ENCODE measurements around the gene GOLGB1.
"Not testable (repeated sequence)": the region's sequence is repeated elsewhere in the genome, so short reads cannot be mapped to it uniquely, and the experiment has no call there.

GOLGB1 gene, protein sequence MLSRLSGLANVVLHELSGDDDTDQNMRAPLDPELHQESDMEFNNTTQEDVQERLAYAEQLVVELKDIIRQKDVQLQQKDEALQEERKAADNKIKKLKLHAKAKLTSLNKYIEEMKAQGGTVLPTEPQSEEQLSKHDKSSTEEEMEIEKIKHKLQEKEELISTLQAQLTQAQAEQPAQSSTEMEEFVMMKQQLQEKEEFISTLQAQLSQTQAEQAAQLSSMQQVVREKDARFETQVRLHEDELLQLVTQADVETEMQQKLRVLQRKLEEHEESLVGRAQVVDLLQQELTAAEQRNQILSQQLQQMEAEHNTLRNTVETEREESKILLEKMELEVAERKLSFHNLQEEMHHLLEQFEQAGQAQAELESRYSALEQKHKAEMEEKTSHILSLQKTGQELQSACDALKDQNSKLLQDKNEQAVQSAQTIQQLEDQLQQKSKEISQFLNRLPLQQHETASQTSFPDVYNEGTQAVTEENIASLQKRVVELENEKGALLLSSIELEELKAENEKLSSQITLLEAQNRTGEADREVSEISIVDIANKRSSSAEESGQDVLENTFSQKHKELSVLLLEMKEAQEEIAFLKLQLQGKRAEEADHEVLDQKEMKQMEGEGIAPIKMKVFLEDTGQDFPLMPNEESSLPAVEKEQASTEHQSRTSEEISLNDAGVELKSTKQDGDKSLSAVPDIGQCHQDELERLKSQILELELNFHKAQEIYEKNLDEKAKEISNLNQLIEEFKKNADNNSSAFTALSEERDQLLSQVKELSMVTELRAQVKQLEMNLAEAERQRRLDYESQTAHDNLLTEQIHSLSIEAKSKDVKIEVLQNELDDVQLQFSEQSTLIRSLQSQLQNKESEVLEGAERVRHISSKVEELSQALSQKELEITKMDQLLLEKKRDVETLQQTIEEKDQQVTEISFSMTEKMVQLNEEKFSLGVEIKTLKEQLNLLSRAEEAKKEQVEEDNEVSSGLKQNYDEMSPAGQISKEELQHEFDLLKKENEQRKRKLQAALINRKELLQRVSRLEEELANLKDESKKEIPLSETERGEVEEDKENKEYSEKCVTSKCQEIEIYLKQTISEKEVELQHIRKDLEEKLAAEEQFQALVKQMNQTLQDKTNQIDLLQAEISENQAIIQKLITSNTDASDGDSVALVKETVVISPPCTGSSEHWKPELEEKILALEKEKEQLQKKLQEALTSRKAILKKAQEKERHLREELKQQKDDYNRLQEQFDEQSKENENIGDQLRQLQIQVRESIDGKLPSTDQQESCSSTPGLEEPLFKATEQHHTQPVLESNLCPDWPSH (N-terminal part only)

DNA sequence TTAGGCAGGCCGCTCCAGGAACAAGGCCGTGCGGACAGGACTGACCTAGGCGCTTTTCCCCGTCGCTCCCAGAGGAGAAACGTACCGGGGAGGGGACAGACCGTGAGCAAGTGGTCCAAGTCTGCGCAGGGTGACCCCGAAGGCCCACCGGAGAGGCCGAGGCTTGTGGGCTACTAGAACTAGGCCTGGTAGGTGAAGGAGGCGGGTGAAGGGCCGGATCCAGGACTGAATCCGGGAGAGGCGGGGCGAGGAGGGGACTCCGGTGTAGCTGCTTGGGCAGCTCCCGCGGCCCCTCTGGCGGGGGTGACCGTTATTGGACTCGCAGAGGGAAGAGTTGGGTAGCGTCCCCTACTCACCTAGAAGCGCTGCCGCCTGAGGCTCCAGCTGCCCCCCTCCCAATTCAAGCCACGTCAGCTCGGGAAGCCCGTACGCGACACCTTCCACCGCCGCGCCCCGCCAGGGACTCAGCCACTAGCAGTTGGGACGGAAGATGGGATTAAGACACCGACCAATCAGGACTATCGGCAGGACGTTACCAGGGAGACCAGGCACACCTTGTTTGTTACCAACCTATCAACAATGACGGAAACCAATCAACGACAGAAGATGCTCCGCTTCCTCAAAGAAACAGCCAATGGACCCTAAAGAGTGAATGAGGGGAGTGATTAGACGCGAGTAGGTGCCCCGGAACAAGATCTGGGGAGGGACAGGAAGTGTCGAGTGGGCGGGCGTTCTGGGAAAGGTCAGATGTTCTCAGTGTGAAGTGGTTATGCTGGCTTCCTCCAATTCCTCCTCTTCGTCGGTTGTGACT, at the start of gene GOLGB1:
GOLGB1 (minus strand) TSS at position 466 of the 811 bp plus-strand sequence. CDS start 18,770 bp downstream, outside the sequence.
- peak; percentile 95 for FAIRE-seq

DNA sequence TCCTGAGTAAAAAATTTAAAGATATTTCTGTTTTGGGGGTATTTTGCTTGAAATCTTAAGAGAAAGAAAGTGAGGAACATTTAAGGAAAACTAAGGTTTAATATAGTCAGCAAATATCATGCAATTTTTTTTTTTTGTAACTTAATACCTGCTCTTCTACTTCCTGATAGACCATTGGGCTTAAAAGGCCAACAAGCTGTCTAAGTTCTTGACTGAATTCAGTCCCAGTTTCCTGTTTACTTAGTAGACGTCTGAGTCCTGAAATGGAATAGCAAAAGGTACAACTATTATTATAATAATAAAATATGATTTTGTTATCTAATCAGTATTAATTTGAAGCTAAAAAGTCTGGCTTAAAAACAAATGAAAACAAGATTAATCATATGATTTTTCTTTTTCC, 47.4 kb upstream of the GOLGB1 start:
- peak; percentile 41 for FAIRE-seq

DNA sequence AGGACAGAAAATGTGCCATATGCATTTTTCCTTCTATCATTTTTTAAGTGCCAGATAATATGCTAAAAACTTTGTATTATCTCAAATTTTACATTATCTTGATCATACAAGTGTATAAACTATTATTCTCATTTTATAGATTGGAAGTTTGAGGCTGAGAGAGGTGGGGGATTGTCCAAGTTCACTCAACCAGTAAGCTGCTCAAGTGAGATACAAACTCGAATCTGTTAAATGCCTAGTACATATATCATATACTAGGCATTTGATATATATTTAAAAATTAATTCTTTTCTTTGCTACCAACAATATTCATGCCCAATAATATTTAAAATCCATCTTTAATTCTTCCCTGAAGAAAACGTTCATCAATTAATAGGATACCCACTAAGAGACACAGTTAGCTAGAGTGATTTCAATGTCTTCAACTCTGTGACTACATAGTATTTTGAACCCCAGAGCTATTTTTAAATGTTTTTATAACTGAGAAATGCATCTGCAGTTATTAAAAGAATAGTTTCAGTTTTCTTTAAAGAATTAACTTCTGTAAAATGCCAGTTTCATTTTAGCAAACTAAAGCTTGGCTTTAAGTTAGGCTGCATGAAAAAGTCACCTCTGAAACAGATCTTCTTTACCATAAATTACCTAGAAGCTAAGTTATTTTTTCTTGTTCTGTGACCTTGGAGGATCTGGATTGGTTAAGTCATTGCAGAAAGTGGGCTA, 44.9 kb upstream of the GOLGB1 start:
- no peak for FAIRE-seq

DNA sequence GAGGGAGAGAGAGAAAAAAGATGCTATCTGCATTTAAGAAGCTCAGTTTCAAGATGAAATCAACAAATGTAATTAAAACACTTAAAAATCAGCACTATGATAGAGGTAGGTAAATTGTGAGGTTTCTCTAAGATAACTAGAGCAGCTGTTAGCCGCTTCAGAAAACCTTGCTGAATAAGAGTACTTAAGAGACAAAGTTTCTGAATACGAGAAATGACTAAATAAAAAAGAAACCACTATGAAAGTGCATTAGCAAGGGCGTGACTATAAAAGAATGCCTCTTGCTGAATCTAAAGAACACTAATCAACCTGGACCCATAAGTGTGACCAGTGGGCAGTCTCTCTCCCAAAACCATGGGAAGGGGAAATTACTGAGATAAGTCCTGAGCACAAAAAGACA, 43.5 kb upstream of the GOLGB1 start:
- FAIRE-seq = no peak

DNA sequence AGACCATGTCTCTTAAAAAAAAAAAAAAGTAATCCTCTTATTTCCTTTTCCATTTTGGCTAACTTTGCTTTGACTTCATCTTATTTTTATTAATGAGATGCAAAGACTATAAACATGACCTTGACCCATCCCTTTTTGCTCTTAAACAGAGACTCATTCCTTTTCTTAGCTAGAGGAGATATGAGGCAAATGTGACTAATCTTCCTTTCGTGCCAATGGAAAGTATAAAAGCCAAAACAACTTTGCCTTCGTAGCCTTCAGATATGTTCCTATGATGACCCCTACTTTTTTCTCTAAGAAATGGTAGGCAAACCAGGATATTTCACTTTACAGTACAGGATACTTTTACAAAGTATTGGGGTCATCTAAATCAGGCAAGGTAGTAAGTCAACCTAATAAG, 36.9 kb upstream of the GOLGB1 start:
- no peak for FAIRE-seq

DNA sequence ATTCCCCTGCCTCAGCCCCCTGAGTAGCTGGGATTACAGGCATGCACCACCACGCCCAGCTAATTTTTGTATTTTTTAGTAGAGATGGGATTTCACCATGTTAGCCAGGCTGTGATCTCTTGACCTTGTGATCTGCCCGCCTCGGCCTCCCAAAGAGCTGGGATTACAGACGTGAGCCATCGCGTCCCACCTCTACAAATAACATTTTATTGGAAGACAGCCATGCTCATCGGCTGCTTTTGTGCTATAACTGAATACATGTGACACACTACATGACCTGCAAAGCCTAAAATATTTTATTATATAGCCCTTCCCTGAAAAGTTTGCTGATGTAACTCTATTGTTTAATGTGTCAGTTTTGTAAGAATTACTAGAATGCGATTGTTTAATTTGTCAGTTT, 33.2 kb upstream of the GOLGB1 start:
- FAIRE-seq = not testable (repeated sequence)

DNA sequence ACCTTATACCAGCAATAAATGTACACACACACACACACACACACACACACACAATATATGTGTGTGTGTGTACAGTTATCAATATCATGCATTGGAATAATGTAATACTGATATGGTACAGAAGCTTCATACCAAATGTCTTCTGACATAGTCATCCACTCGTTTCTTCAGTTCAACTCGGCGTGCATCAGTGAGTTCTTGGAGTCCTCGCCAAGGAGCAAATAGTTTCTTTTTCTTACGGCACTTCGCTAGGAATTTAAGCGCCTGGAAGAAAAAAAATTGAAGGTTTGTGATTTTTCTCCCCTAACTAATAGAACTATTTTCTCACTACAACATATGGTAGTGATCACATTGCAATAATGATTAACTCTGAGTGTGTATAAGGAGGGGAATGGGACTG, 32.1 kb upstream of the GOLGB1 start:
- no peak for FAIRE-seq

DNA sequence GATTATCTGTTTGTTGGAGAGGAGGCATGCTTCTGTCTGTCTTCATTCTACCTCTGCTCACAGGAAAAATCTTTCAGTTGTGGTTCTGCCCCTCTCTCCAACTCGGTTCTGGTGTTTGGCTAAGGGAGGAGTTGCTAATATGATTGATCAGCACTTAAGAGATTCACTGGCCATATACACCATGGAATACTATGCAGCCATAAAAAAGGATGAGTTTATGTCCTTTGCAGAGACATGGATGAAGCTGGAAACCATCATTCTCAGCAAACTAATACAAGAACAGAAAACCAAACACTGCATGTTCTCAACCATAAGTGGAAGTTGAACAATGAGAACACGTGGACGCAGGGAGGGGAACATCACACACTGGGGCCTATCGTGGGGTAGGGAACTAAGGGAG, 25.6 kb upstream of the GOLGB1 start:
- not testable (repeated sequence) for FAIRE-seq

DNA sequence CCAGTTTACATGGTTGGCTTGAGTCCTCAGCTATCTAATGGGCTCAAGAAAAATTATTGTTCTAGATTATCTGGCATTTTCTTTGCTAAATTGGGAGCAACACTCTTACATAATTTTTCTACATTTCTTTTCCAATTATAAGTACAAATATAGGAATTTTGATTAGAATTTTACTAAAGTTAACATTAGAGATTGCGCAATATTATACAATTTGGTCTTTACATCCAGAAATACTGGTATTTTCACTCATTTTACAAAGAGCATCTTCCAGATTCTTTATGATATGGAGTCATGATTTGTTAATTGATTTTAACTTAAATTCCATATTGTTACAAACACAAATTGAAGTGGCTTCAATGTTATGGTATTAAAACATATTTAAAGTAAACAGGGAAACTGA, 19.7 kb upstream of the GOLGB1 start:
- no peak for FAIRE-seq

DNA sequence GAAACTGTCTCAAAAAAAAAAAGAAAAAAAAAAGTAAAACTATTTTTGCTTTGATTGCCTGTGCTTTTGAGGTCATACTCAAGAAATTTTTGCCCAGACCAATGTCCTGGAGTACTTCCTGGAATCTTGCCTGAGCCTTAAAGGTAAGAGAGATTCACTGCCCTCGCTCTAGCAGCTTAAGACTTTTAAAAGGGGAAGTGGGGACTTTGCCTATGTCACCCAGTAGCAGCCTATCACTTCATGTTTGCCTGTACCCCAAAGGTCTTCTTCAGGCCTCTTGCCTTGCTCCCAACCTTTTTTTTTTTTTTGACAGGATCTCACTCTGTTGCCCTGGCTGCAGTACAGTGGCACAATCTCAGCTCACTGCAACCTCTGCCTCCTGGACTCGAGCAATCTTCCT, 18.9 kb upstream of the GOLGB1 start:
- no peak for FAIRE-seq

DNA sequence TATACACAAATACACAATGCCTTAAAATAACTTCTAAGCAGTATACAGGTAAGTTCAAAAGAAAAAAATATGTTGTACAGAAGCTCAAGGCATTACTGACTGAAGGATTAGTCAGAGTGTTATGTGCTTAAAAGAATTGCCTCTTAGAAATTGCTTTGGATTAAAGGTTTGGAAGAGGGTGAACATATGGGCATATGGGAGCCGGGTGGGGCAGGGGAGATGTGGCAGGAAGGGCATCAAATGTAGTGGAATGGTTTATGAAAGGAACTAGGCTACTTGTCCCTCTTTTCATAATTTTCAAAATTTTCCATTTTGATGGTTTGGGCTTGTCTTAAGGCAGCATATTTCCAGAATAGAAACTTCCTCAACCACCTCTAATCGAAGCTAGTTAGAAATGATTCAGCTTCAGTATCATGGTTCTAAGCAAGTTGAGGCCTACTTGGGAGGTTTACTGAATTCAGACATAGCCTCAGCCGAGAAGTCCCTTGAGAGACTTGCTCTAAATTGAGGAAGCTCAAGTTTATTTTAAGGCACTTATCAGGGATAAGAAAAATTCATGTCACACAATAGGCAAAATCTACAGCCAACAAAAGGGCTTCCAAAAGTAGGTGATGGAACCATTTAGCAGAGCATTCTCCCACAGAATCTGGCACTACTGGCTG, 10.1 kb upstream of the GOLGB1 start:
- FAIRE-seq = no peak

DNA sequence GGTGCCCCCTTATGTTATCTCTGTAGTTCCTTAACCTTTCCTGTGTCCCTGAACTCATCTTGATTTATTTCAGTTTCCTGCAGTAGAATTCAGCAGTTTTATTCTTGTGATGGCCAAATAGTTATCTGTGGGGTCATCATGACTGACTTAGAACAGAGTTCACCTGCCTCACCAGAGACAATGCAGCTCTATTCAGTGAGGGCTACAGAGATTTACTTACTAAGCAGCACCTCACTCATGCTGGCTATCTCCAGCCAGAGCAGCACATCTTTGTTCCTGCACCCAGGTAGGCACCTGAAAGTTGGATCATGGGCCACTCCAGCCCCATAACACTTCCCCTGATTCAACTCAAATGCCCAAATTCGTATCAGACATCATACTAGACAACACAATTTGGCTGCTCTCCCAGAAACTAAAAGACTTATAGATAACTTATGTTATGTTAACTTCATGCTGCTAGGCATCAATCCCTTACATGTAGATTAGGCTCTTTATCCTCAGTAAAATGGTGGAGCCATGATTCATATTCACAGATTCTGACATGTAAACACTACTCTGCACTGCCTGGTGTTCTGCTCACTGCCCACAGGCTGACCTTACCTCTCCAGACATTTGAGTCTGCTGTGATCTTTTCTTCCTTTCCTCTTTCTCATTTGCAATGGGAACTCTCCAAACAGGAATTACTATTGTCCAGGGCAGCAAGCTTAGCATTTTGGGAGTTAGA, 9.3 kb upstream of the GOLGB1 start:
- no peak for FAIRE-seq

DNA sequence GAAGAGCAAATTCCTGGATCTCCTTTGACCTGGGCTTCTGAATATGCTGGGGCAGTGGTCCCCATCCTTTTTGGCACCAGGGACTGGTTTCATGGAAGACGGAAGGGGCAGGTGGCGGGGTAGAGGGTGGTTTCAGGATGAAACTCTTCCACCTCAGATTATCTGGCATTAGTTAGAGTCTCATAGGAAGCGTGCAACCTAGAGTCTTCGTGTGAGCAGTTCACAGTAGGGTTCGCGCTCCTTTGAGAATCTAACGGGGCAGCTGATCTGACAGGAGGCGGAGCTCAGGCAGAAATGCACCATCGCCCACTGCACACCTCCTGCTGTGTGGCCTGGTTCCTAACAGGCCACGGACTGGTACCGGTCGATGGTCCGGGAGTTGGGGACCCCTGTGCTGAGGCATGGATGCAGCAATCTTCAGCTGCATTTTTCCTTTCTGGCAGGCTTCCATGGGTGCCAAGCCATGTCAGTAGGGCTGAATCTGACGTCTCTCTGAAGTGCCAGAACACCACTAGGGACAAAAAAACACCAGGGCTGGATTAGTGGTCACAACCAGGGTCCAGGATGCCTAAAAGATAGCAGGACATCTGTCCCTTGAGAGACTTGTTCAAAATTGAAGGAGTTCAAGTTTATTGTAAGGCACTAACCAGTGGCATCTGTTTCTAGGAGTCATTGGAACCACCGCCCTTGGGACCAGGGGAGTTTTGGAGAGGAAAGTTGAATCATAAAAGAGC, 8.4 kb upstream of the GOLGB1 start:
- FAIRE-seq = no peak

DNA sequence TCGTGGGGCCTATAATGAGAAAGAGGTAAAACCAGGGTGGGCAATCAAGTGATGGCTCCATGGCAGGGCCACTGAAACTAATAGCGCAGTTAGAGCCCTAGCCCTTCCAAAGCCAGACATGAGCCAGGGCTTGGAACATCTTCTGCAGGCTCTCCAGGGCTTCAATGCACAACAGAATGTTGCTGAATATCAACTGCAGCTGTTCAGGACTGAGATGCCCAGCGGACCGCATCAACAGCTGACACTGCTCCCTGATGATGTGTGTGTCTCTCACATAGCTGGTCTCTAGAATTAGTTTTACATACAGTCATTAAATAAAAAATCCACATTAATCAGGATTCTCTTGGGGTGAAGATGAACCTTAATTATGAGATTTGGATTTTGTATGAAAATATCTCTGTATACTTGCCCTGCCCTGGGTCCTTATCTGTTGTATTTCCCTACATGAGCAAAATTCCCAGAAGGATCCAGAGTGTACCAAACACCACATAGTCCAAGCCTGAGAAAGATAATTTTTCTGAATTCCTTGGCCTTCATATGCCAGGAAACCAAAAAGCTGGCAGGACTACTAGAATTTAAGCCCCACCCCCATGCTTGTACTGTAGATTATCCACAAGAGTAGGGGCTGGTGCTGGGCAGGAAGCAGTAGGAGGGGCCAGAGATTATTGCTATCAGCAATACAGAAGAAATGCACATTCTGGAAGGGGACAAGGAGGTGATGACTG, 7.7 kb upstream of the GOLGB1 start:
- no peak for FAIRE-seq

DNA sequence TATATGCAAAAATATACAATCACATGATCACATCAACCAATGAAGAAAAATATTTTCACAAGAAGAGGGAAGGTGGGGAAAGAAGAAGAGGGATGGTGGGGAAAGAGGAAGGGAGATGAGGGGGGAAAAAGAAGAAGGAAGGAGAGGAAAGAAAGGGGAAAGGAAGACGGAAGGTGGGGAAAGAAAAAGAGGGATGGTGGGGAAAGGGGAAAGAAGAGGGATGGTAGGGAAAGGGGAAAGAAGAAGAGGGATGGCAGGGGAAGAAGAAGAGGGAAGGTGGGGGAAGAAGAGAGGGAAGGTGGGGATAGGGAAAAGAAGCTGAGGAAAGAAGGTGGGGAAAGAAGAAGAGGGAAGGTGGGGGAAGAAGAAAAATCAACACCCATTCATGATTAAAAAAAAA, 3.2 kb upstream of the GOLGB1 start:
- no peak for FAIRE-seq

DNA sequence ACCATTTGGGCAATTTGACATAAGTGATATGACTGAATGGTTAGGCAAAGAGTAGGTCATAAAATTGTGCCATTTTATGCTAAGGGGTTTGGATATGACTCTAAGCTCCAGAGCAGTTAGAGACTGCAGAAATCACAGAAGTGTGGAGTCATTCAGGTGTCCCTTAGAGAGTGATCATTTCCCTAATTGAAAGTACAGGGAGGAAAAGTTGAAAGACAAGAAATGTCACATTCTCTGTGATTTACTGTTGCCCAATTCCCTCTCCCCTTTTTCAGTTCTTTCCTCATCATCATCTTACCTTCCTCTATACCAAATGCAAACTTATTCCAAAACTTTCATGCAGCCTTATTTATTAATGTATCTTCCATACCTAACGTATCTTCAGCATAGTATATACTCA, 2.7 kb upstream of the GOLGB1 start:
- FAIRE-seq = no peak

DNA sequence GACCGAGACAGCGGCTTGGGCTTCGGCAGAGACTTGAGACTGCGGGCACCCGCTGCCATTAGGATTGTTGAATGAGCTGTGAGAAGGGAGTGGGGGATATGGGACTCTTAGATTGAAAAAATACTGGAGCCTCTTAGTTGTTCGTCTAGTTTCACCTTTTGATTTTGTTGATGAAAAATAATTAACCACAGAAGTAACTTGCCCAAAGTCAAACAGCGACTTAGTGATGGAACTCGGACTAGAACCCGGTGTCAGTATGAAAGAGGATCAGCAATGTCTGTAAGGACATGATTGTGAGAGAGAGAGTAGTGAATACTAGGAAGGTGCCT, 510 bp upstream of the GOLGB1 start:
- FAIRE-seq = no peak

DNA sequence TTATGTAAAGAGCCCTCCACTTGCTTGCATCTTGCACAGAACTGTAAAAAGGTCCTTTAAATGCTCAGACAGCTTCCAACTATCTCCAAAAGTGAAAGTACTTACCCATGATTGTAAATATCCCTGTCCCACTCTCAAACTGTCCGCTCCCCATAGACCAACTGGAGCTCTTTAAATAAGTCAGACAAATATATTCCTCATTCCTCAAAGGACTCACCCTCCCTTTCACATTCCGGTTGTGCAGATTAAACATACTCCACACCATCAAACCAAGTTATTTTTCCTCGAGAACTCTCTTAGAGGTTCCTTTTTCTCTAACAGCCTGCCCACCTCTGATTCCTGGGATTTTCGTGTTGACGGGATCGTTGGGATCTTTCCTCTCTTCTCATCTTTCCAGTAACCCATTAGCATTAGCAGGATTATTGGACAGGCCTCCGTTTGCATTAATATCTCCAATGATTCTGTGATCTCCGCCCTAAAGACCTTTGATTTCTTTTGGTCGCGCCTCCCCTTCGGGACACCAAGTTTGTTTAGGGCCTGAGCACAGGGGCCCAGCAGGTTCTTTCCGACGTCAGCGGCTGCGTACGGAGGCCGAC, 763 bp downstream of the GOLGB1 start:
- no peak for FAIRE-seq

Data from colon (tissue), 2 donors.